Transverse colon (tissue), 4 donors: Measurements from ENCODE around the gene ZPLD1.

Experiments used
- CTCF ChIP-seq, 5 experiments: fragments of 200-600 bp in 3 of 5; fragments of 450-650 bp in 2 of 5; sonication (generic) in 3 of 5; IDR thresholded peaks; 1 replicate in 2 of 5; 2 replicates in 3 of 5; pipeline ENCODE4 v1.5.1; 2016 to 2017; ENCODE audit warnings: antibody characterized with exemption in 5 of 5, inconsistent platforms in 3 of 5, mild to moderate bottlenecking in 2 of 5, moderate library complexity in 1 of 5
- EP300 ChIP-seq: sonication (generic); formaldehyde crosslinking; IDR thresholded peaks from one replicate; pipeline ENCODE4 v1.6.1; 2017; ENCODE audit warnings: antibody characterized with exemption, low read depth
- POLR2A ChIP-seq: fragments of 450-650 bp; IDR thresholded peaks from one replicate; pipeline ENCODE4 v1.6.1; 2016; ENCODE audit warnings: antibody characterized with exemption, mild to moderate bottlenecking, moderate library complexity
- POLR2AphosphoS5 ChIP-seq, 3 donors: sonication (generic); formaldehyde crosslinking; IDR thresholded peaks; one replicate each; pipeline ENCODE4 v1.6.1; 2016; ENCODE audit warnings: antibody characterized with exemption in 3 of 3

DNA sequence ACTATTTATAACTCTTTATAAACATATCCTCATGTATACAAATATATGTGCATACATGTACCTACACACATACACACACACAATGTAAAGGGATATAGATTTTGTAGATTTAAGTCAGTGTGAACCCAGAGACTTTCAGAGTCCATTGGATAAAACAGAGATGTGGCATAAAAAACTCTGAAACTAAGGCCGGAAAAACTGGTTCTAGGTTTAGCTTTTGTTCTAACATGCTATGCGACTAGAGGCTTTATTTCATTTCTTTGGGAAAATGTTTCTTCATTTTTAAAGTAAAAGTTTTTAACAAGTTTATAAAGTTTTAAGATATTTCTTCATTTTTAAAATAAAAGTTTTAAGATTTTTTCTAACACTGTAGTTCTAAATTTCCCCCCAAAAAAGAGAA, 36.7 kb downstream of the ZPLD1 start:
- TF ChIP-seq POLR2A (no peak), EP300 (no peak), CTCF (IDR thresholded peaks at IDR 0.05) (no peak), POLR2AphosphoS5 (IDR thresholded peaks at IDR 0.05) (no peak)
